Nephron progenitor cell (in vitro differentiated cells): ENCODE results near the gene PIAS1.
A peak's percentile ranks its signal among the peaks of the same experiment; 100 is the strongest.
"Not testable (repeated sequence)": the region's sequence is repeated elsewhere in the genome, so short reads cannot be mapped to it uniquely, and the experiment has no call there.

Source experiments
- DNase-seq: peaks from one replicate; pipeline ENCODE4 v3.0.0; 2021
- H3K27ac Mint-ChIP-seq: 2 replicates; pipeline ENCODE4 v1.8.0; 2021; ENCODE audit warnings: mild to moderate bottlenecking, moderate library complexity, mixed read lengths
- H3K27me3 Mint-ChIP-seq: 2 replicates; pipeline ENCODE4 v1.8.0; 2021; ENCODE audit warnings: mild to moderate bottlenecking, low read depth, mixed read lengths; ENCODE audit not compliant: poor library complexity
- H3K36me3 Mint-ChIP-seq: 2 replicates; pipeline ENCODE4 v1.8.0; 2021; ENCODE audit warnings: low read depth, mixed read lengths
- H3K4me1 Mint-ChIP-seq: 2 replicates; pipeline ENCODE4 v1.8.0; 2021; ENCODE audit warnings: mixed read lengths
- H3K4me3 Mint-ChIP-seq: 2 replicates; pipeline ENCODE4 v1.8.0; 2021; ENCODE audit warnings: mild to moderate bottlenecking, moderate library complexity, mixed read lengths
- H3K9me3 Mint-ChIP-seq: 2 replicates; pipeline ENCODE4 v1.8.0; 2021; ENCODE audit warnings: mild to moderate bottlenecking, moderate library complexity, mixed read lengths
- CTCF ChIP-seq: fragments of 200-600 bp; sonication (generic); IDR thresholded peaks from 2 replicates; pipeline ENCODE4 v1.5.0; 2021; ENCODE audit warnings: antibody characterized with exemption

Gene PIAS1

DNA sequence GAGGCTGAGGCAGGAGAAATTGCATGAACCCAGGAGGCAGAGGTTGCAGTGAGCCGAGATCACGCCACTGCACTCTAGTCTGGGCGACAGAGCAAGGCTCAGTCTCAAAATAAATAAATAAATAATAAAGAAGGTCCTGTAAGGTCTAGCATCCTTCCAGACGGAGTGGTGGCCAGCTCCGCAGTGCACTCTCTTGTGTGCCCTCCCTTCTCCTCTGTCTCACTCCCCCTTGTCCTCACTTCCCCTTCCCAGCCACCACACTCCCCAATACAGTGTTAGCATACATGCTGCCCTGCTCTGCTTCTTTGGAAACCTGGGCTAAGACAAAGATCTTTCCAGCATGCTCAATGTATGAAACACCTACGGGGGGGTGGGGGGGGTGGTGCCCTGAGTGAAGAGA is 178.8 kb downstream of the PIAS1 start:
- Mint-ChIP-seq H3K27me3 (peaks cover 3% of the 10 kb centered on the region), H3K36me3 (peaks cover 5% of the 10 kb centered on the region), H3K9me3 (peaks cover 6% of the 10 kb centered on the region), H3K4me3 (no peak overlapping the region), H3K27ac (no peak overlapping the region), H3K4me1 (peaks cover 53% of the 10 kb centered on the region)
- TF ChIP-seq CTCF: no peak
- no peak for DNase-seq

DNA sequence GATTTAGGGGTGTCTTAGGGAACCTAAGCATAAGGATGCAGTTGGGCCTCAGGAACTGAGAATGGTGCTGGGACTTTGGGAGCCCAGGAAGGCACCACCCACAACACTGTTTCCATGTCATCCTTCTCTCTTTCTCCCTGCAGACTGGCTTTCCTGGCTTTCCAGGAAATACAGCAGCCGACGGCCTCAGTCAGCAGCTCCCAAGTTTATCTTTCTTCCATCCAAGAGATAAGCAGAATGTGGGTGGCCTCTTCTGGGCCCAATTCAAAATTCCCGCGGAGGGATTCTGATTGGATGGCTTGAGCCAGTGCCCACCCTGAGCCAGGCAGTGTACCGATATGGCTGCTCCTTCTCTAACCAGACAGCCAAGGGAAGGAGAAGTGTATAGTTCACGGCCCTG is 179.9 kb downstream of the PIAS1 start:
- H3K27me3 Mint-ChIP-seq: peaks cover 7% of the 10 kb centered on the region
- H3K36me3 Mint-ChIP-seq: peaks cover 5% of the 10 kb centered on the region
- H3K27ac Mint-ChIP-seq: peak overlapping the region; percentile 80
- TF ChIP-seq CTCF: no peak
- peaks cover 43% of the 10 kb centered on the region for H3K4me1 Mint-ChIP-seq
- H3K9me3 Mint-ChIP-seq: peaks cover 12% of the 10 kb centered on the region
- DNase-seq: no peak
- H3K4me3 Mint-ChIP-seq: no peak overlapping the region

- DNase-seq, H3K4me3 Mint-ChIP-seq, H3K36me3 Mint-ChIP-seq, H3K27me3 Mint-ChIP-seq: not testable (repeated sequence)
- peaks cover 15% of the 10 kb centered on the region for H3K9me3 Mint-ChIP-seq
- H3K4me1 Mint-ChIP-seq: peaks cover 43% of the 10 kb centered on the region
- peak overlapping the region; percentile 80 for H3K27ac Mint-ChIP-seq
Measured at GRCh38 chr15:68234520-68234919, 180.4 kb downstream of the PIAS1 start.

GRCh38 chr15:68235022-68235421 is 180.9 kb downstream of the PIAS1 start:
- no peak for TF ChIP-seq CTCF
- no peak overlapping the region for H3K4me3 Mint-ChIP-seq
- peaks cover 7% of the 10 kb centered on the region for H3K27me3 Mint-ChIP-seq
- peaks cover 39% of the 10 kb centered on the region for H3K4me1 Mint-ChIP-seq
- H3K9me3 Mint-ChIP-seq: peaks cover 15% of the 10 kb centered on the region
- DNase-seq: no peak
- no peak overlapping the region for H3K27ac Mint-ChIP-seq
- peaks cover 5% of the 10 kb centered on the region for H3K36me3 Mint-ChIP-seq

DNA sequence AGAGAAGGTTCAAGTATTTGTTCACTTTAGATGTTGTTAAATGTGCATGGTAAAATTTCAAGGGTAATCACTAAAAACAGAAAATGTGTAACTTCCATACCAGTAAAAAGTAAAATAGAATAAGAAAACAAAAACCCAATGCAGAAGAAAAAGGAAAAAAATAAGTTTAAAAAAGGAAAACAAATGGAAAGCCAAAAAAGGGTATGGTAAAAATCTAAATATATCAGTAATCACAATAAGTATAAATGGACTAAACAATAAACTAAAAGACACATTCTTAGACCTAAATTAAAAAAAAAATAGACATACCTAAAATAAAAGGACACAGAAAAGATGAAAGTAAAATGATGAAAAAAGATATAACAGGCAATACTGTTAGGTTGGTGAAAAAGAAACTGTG is 184.9 kb downstream of the PIAS1 start:
- no peak for TF ChIP-seq CTCF
- peaks cover 20% of the 10 kb centered on the region for H3K36me3 Mint-ChIP-seq
- peaks cover 40% of the 10 kb centered on the region for H3K9me3 Mint-ChIP-seq
- H3K4me3 Mint-ChIP-seq: no peak overlapping the region
- H3K27ac Mint-ChIP-seq: no peak overlapping the region
- no peak for DNase-seq
- H3K27me3 Mint-ChIP-seq: peaks cover 11% of the 10 kb centered on the region
- H3K4me1 Mint-ChIP-seq: peaks cover 8% of the 10 kb centered on the region

DNA sequence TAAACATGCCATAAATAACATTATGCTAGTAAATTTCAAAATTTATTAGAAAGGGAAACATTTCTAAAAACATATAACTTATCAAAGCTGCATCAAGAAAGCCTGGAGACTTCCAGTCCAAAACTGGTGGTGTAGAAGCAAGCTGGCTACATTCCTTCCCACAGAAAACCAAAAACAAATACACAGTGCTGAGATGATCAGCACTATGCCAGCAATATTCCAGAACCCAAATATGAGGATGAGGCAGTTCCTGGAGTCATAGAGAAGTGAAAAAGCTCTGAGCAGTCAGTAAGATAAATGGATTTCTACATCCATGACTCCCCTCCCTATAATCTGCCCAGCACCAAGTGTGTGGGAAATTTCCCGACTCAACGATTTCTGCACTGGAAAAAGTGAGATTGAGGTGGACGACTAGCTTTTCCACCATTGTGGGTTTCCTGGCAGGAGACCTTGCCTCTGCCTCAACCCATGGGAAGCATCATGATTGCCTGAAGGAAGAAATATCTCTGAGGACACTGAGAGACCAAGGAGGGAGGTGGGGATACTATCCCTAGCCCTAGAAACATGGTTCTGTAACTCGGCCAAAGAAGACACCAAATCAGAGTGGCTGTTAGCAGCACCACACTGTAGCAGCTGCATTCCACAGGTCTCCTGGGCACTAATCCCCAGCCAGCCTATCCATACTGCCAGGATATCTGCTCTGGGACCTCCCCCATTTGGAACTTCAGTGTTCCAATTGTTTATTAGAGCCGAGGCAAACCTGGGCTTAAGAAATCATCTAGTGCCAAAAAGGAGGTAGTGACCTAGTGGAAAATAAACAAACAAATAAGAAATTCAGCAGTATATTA is 187.2 kb downstream of the PIAS1 start:
- Mint-ChIP-seq H3K36me3 (peaks cover 31% of the 10 kb centered on the region), H3K4me1 (no peaks in the 10 kb centered on the region), H3K4me3 (no peak overlapping the region), H3K27ac (no peak overlapping the region), H3K27me3 (peaks cover 11% of the 10 kb centered on the region), H3K9me3 (peaks cover 58% of the 10 kb centered on the region)
- TF ChIP-seq CTCF: no peak
- no peak for DNase-seq
